K562 (cell line): ENCODE measurements around the gene RAB24.
A peak's percentile ranks its signal among the peaks of the same experiment; 100 is the strongest.

ENCODE experiments used
- E2F4 ChIP-seq: sonication (generic); formaldehyde crosslinking; IDR thresholded peaks from 2 replicates; pipeline ENCODE4 v1.8.0; 2022; ENCODE audit warnings: mild to moderate bottlenecking, low read depth, missing genetic modification reagents
- EZH2 ChIP-seq: IDR thresholded peaks from 2 replicates; pipeline ENCODE4 v1.6.1; 2012; ENCODE audit warnings: low read depth, mild to moderate bottlenecking, inconsistent platforms, low read length, borderline replicate concordance
- WHSC1 ChIP-seq: IDR thresholded peaks from one replicate; pipeline ENCODE4 v1.6.1; 2012; ENCODE audit warnings: low read length, control low read depth, inconsistent platforms
- YY1 ChIP-seq, 3 experiments: IDR thresholded peaks; 2 replicates each; pipeline ENCODE4 v1.6.1; 2011; ENCODE audit warnings: low read length in 2 of 3, mild to moderate bottlenecking in 2 of 3, moderate library complexity in 2 of 3, borderline replicate concordance in 1 of 3, control low read depth in 1 of 3, low read depth in 1 of 3; ENCODE audit not compliant: insufficient read depth in 3 of 3, insufficient replicate concordance in 2 of 3, control insufficient read depth in 1 of 3, insufficient read length in 1 of 3; ENCODE audit errors: extremely low read depth in 1 of 3
- ZBTB33 ChIP-seq: sonication (generic); formaldehyde crosslinking; IDR thresholded peaks from 2 replicates; pipeline ENCODE4 v1.8.1; 2023; ENCODE audit warnings: mild to moderate bottlenecking, missing genetic modification reagents

GRCh38 chr5:177312649-177313181 is 9.2 kb upstream of the RAB24 start:
- no peak for TF ChIP-seq EZH2
- TF ChIP-seq ZBTB33 = 0 out of 2 replicates have a peak, but pooled peaks have one; percentile 7
- TF ChIP-seq WHSC1 = no peak
- TF ChIP-seq YY1 (IDR thresholded peaks at IDR 0.05; ENCODE audit: borderline replicate concordance in 1 of 3, control insufficient read depth in 1 of 3, extremely low read depth in 1 of 3, insufficient read depth in 3 of 3, insufficient read length in 1 of 3, insufficient replicate concordance in 2 of 3, low read depth in 1 of 3, low read length in 2 of 3) = peak in 1 of 3 experiments; percentile 21
- TF ChIP-seq E2F4 (CRISPR knock-in tag) = no peak
